Stomach (tissue), 4 donors: ENCODE results near the gene KCNG2.

Experiments
- CTCF ChIP-seq, 7 experiments: fragments of 450-650 bp in 4 of 7; fragments of 200-600 bp in 3 of 7; sonication (generic) in 3 of 7; IDR thresholded peaks; one replicate each; pipeline ENCODE4 v1.5.1; 2016 to 2019; ENCODE audit warnings: antibody characterized with exemption in 7 of 7, control low read depth in 2 of 7, mild to moderate bottlenecking in 1 of 7
- EP300 ChIP-seq: sonication (generic); formaldehyde crosslinking; IDR thresholded peaks from one replicate; pipeline ENCODE4 v1.6.1; 2017; ENCODE audit warnings: antibody characterized with exemption
- POLR2A ChIP-seq, 4 donors: fragments of 450-650 bp; IDR thresholded peaks; one replicate each; pipeline ENCODE4 v1.6.1; 2016; ENCODE audit warnings: antibody characterized with exemption in 4 of 4, control low read depth in 2 of 4, mild to moderate bottlenecking in 1 of 4, moderate library complexity in 1 of 4
- POLR2AphosphoS5 ChIP-seq, 3 donors: sonication (generic); formaldehyde crosslinking; IDR thresholded peaks; one replicate each; pipeline ENCODE4 v1.6.1; 2016; ENCODE audit warnings: antibody characterized with exemption in 3 of 3

GRCh38 chr18:79760348-79760747 is 37.4 kb upstream of the KCNG2 start:
- TF ChIP-seq EP300 (no peak), POLR2AphosphoS5 (IDR thresholded peaks at IDR 0.05) (no peak), CTCF (IDR thresholded peaks at IDR 0.05) (no peak), POLR2A (IDR thresholded peaks at IDR 0.05) (no peak)
